ENCODE measurements around the gene ACTL7A. TPM values are rescaled to one million over a fixed set of nuclear protein-coding genes. Genes with fewer than 3 reads are reported as not detected.

The ACTL7A gene
- total and polyA plus RNA-seq, 2 of the 13 experiments (the other 11 are each of a cell fraction or from before 2014, with no cell fraction given), result not detected

DNA sequence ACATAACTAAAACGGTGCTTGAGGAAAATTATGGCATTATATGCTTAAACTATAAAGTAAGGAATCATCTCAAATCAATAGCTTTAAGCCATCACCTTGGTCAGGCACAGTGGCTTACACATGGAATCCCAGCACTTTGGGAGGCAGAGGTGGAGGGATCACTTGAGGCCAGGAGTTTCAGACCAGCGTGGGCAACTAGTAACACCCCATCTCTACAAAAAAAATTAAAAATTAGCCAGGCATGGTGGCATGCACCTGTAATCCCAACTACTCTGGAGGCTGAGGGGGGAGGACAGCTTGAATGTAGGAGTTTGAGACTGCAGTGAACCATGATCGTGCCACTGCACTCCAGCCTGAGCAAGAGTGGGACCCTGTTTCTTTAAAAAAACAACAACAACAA lies 22.6 kb downstream of the ACTL7A start (continued):
- TF ChIP-seq, protein P1, sequence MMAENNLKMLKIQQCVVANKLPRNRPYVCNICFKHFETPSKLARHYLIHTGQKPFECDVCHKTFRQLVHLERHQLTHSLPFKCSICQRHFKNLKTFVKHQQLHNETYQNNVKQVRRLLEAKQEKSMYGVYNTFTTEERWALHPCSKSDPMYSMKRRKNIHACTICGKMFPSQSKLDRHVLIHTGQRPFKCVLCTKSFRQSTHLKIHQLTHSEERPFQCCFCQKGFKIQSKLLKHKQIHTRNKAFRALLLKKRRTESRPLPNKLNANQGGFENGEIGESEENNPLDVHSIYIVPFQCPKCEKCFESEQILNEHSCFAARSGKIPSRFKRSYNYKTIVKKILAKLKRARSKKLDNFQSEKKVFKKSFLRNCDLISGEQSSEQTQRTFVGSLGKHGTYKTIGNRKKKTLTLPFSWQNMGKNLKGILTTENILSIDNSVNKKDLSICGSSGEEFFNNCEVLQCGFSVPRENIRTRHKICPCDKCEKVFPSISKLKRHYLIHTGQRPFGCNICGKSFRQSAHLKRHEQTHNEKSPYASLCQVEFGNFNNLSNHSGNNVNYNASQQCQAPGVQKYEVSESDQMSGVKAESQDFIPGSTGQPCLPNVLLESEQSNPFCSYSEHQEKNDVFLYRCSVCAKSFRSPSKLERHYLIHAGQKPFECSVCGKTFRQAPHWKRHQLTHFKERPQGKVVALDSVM (CRISPR knock-in tag; IDR thresholded peaks at IDR 0.05), result peak; percentile 94
- TF ChIP-seq TBX3 (IDR thresholded peaks at IDR 0.05; ENCODE audit: borderline replicate concordance) (no peak), CBFB (CRISPR knock-in tag; IDR thresholded peaks at IDR 0.05) (peak; percentile 23; the same call in 1 of the 2 replicates), ZNF652 (CRISPR knock-in tag; IDR thresholded peaks at IDR 0.05; ENCODE audit: borderline replicate concordance, low read depth) (no peak), RXRA (CRISPR knock-in tag; IDR thresholded peaks at IDR 0.05) (peak; percentile 31; the same call in 1 of the 2 replicates), POLR2AphosphoS5 (IDR thresholded peaks at IDR 0.05; ENCODE audit: low read depth, low read length) (peak; percentile 61), ZNF614 (CRISPR knock-in tag; IDR thresholded peaks at IDR 0.05; ENCODE audit: borderline replicate concordance) (0 out of 2 replicates have a peak, but pooled peaks have one; percentile 32), ESRRA (CRISPR knock-in tag; IDR thresholded peaks at IDR 0.05; ENCODE audit: low read depth) (no peak), SALL1 (CRISPR knock-in tag; IDR thresholded peaks at IDR 0.05) (peak; percentile 73), GATAD2A (CRISPR knock-in tag; IDR thresholded peaks at IDR 0.05) (peak; percentile 68; the same call in 1 of the 2 replicates), PAF1 (CRISPR knock-in tag; IDR thresholded peaks at IDR 0.05) (peak; percentile 87; the same call in 1 of the 2 replicates), ZBTB21 (CRISPR knock-in tag; IDR thresholded peaks at IDR 0.05) (no peak), U2AF2 (IDR thresholded peaks at IDR 0.05; ENCODE audit: low read depth, low read length) (no peak), HHEX (CRISPR knock-in tag; IDR thresholded peaks at IDR 0.05) (no peak), HOXA9 (CRISPR knock-in tag; IDR thresholded peaks at IDR 0.05; ENCODE audit: borderline replicate concordance) (no peak), FLYWCH1 (CRISPR knock-in tag; IDR thresholded peaks at IDR 0.05) (no peak)
- TF ChIP-seq, protein P2, sequence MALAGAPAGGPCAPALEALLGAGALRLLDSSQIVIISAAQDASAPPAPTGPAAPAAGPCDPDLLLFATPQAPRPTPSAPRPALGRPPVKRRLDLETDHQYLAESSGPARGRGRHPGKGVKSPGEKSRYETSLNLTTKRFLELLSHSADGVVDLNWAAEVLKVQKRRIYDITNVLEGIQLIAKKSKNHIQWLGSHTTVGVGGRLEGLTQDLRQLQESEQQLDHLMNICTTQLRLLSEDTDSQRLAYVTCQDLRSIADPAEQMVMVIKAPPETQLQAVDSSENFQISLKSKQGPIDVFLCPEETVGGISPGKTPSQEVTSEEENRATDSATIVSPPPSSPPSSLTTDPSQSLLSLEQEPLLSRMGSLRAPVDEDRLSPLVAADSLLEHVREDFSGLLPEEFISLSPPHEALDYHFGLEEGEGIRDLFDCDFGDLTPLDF (CRISPR knock-in tag; IDR thresholded peaks at IDR 0.05), result no peak
- TF ChIP-seq, protein P3, sequence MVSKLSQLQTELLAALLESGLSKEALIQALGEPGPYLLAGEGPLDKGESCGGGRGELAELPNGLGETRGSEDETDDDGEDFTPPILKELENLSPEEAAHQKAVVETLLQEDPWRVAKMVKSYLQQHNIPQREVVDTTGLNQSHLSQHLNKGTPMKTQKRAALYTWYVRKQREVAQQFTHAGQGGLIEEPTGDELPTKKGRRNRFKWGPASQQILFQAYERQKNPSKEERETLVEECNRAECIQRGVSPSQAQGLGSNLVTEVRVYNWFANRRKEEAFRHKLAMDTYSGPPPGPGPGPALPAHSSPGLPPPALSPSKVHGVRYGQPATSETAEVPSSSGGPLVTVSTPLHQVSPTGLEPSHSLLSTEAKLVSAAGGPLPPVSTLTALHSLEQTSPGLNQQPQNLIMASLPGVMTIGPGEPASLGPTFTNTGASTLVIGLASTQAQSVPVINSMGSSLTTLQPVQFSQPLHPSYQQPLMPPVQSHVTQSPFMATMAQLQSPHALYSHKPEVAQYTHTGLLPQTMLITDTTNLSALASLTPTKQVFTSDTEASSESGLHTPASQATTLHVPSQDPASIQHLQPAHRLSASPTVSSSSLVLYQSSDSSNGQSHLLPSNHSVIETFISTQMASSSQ (IDR thresholded peaks at IDR 0.05; ENCODE audit: low read depth), result peak; percentile 69; the same call in 1 of the 2 replicates
- TF ChIP-seq, protein P3 (CRISPR knock-in tag; IDR thresholded peaks at IDR 0.05; ENCODE audit: borderline replicate concordance), result peak; percentile 77; the same call in 1 of the 2 replicates
- TF ChIP-seq, protein P4, sequence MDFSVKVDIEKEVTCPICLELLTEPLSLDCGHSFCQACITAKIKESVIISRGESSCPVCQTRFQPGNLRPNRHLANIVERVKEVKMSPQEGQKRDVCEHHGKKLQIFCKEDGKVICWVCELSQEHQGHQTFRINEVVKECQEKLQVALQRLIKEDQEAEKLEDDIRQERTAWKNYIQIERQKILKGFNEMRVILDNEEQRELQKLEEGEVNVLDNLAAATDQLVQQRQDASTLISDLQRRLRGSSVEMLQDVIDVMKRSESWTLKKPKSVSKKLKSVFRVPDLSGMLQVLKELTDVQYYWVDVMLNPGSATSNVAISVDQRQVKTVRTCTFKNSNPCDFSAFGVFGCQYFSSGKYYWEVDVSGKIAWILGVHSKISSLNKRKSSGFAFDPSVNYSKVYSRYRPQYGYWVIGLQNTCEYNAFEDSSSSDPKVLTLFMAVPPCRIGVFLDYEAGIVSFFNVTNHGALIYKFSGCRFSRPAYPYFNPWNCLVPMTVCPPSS (IDR thresholded peaks at IDR 0.05), result no peak

Measured in HepG2 (cell line).